ENCODE data around the gene CPPED1. TPM values are rescaled to one million over a fixed set of nuclear protein-coding genes. Genes with fewer than 3 reads are reported as not detected.

Gene CPPED1
- total and polyA plus RNA-seq, 3 donors from 2014 or later: 34.3 to 84.3 (median 67.5) TPM

DNA sequence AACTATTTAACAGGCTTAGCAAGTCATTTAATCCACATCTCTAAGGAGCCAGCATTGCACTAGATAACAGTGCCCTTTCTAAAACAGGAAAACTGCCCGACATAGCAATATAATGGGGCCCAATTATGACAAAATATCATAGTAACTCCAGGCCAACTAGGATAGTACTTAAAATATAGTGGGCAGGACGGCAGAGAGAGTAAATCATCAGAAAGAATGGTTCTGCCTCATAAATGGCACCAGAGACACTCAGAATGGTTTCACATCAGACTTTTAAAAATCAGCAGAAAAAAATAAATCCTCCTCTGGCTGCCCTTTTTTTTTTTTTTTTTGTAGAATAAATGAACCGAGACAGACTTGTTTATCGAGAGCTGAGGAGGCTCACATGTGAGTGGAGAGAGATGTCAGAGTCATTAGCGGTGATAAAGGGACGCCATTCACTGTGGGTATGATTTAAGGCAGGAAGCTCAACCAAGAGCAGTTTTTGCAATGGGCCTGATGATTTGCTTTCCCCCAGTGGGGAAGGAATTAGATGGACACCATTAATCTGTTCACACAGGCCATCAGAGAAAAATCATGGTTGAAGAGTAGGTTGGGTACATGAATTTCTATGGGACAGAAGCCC is 62.6 kb downstream of the CPPED1 start:
- Histone ChIP-seq H3K9me3 (no peaks in the 10 kb centered on the region), H3K4me1 (no peaks in the 10 kb centered on the region), H3K27me3 (no peaks in the 10 kb centered on the region), H3K27ac (no peak overlapping the region), H3K36me3 (ENCODE audit: low read depth, missing control alignments) (no peaks in the 10 kb centered on the region), H3K4me3 (no peak overlapping the region)
- no peak for DNase-seq
- TF ChIP-seq CTCF (IDR thresholded peaks at IDR 0.05) (no peak), POLR2A (IDR thresholded peaks at IDR 0.05) (no peak)
- intact Hi-C loops (cut with DNase I; ENCODE audit: low total_unique reads): no loop called here
- 71 to 78% methylated on average over 6 of the region's 6 CpGs for WGBS, 2 donors

GRCh38 chr16:12739738-12740137 is 63.9 kb downstream of the CPPED1 start:
- DNase-seq: no peak
- WGBS, 2 donors: 92 to 96% methylated on average over 3 of the region's 3 CpGs
- H3K27ac ChIP-seq: no peak overlapping the region
- no peak for TF ChIP-seq POLR2A (IDR thresholded peaks at IDR 0.05)
- no peak for TF ChIP-seq CTCF (IDR thresholded peaks at IDR 0.05)
- no peak overlapping the region for H3K4me3 ChIP-seq
- H3K36me3 ChIP-seq (ENCODE audit: low read depth, missing control alignments): no peaks in the 10 kb centered on the region
- H3K4me1 ChIP-seq: no peaks in the 10 kb centered on the region
- no peaks in the 10 kb centered on the region for H3K9me3 ChIP-seq
- intact Hi-C loops (cut with DNase I; ENCODE audit: low total_unique reads): no loop called here
- H3K27me3 ChIP-seq: no peaks in the 10 kb centered on the region

DNA sequence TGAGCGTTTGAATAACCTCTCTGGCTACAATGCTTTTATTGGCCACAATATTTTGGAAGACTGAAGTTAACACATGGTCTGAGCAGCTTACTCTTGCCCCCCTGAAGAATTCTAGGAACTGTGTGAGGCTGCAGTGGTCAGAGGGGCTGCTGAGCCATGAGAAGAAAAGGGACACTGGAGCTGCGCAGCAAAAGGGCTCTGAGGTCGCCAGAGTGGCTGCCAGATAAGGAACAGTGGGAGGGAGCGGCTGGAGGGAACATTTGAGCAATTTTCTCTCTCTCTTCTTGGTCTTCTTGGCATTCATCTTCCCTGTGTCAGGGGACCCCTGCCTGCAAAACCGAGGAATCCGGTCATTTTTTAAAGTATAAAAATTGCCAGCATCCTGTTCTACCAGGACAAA is 66.1 kb downstream of the CPPED1 start:
- TF ChIP-seq POLR2A (IDR thresholded peaks at IDR 0.05) (no peak), CTCF (IDR thresholded peaks at IDR 0.05) (no peak)
- no peaks in the 10 kb centered on the region for H3K36me3 ChIP-seq (ENCODE audit: low read depth, missing control alignments)

GRCh38 chr16:12735805-12736204 is 67.9 kb downstream of the CPPED1 start:
- no peaks in the 10 kb centered on the region for H3K36me3 ChIP-seq (ENCODE audit: low read depth, missing control alignments)
- intact Hi-C loops (cut with DNase I; ENCODE audit: low total_unique reads): no loop called here
- no peak for DNase-seq
- TF ChIP-seq CTCF (IDR thresholded peaks at IDR 0.05) (no peak), POLR2A (IDR thresholded peaks at IDR 0.05) (no peak)
- H3K4me3 ChIP-seq: no peak overlapping the region
- H3K4me1 ChIP-seq: no peaks in the 10 kb centered on the region
- H3K27ac ChIP-seq: no peak overlapping the region
- WGBS, 2 donors: 85 to 98% methylated on average over 2 of the region's 2 CpGs
- no peaks in the 10 kb centered on the region for H3K27me3 ChIP-seq
- H3K9me3 ChIP-seq: no peaks in the 10 kb centered on the region

More for the DNA sequence above, 66.1 kb downstream of the CPPED1 start:
- DNase-seq: no peak
- no peak overlapping the region for H3K27ac ChIP-seq
- intact Hi-C loops (cut with DNase I; ENCODE audit: low total_unique reads): no loop called here
- no peaks in the 10 kb centered on the region for H3K4me1 ChIP-seq
- 72 to 85% methylated on average over 6 of the region's 6 CpGs for WGBS, 2 donors
- no peaks in the 10 kb centered on the region for H3K9me3 ChIP-seq
- no peak overlapping the region for H3K4me3 ChIP-seq
- no peaks in the 10 kb centered on the region for H3K27me3 ChIP-seq

DNA sequence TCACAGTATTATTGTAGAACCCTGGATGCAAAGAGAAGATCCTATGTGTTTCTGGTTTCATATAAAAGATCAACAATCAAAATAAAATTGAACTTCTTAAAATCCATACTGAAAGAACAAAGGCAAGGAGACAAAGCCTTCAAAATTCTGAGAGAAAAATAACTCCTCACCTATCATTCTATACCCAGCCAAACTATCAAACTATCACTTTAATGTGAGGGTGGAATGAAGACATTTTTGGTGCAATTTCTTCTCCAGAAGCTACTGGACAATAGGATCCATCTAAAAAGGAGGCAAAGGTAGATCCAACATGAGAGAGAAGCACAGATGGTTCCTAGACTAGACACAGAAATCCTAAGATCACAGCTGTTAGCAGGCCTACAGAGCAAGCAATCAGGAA is 71.1 kb downstream of the CPPED1 start:
- no peak overlapping the region for H3K4me3 ChIP-seq
- intact Hi-C loops (cut with DNase I; ENCODE audit: low total_unique reads): no loop called here
- DNase-seq: no peak
- no peaks in the 10 kb centered on the region for H3K36me3 ChIP-seq (ENCODE audit: low read depth, missing control alignments)
- no peaks in the 10 kb centered on the region for H3K9me3 ChIP-seq
- H3K27me3 ChIP-seq: no peaks in the 10 kb centered on the region
- no peaks in the 10 kb centered on the region for H3K4me1 ChIP-seq
- no peak overlapping the region for H3K27ac ChIP-seq
- no peak for TF ChIP-seq CTCF (IDR thresholded peaks at IDR 0.05)
- TF ChIP-seq POLR2A (IDR thresholded peaks at IDR 0.05): no peak
